GM19193 (cell line): ENCODE measurements around the gene MRPS27.
A peak's percentile ranks its signal among the peaks of the same experiment; 100 is the strongest.

Experiments
- POLR2A ChIP-seq: IDR thresholded peaks from 4 replicates; pipeline ENCODE4 v1.6.1; 2011; ENCODE audit not compliant: insufficient read depth, insufficient read length; ENCODE audit errors: extremely low read depth

The MRPS27 gene

DNA sequence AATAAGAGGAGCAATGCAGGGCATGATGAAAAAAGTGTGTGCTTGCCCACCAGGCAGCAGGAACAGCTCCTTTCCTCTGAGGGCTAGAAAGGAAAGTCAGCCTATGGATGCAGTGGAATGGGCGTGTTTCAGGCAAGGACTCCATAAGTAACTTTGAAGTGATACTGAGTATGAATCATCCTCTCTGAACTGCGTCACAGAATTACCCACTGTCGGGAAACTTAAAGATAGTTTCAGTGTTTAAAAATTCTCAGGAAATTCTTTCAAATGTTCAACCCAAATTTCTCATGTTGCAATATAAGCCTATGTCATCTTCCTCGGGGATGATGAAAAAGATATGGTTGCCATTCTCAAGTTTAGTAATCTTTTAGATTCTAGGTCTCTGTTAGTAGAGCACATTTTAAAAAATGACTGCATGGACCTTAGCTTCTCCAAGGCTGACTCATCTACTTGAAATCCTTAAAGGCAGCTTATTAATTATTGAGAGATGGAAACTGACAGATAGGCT is 27.8 kb upstream of the MRPS27 start:
- no peak for TF ChIP-seq POLR2A

DNA sequence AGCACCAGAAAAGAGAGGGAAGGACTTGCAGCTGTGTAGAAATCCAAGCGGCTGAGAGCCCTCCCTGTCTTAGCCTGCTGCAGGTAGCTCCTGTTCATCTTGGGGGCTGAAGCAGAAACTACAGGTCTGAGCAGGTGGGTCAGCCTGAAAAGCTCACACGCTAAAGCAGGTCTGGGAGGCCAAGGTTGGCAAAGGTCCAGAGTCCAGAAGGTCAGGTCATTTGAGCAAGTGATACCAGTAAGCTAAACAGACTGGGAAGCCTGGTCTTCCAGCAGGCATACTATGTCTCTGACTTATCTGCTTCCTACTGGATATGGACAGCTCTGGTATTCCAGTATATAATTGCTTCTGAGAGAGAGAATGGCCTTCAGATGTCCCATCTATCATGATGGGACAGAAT is 26.4 kb upstream of the MRPS27 start:
- TF ChIP-seq POLR2A: no peak

DNA sequence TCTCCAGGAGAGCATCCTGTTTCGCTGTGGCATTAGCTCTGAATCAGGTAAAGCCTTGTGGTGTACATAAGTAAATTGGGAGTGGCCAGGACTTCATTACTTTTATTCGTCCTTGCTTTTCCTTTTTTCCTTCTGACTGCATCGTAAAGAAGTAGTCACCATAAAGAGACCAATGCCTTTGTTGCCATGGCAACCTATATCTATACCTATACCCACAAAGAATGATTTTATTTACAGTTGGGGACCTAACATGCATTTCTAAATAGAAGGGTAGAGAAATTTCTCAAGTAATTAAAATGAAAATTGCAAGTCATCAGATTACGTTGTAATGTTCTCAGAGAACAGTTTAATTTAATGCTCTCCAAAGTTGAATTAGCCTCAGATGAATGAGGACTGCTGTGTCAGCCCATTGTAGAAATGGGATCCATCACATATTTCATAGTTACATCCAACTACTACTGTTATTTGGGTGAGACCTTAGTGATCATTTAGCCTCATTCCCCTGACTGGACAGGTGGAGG is 18.7 kb upstream of the MRPS27 start:
- no peak for TF ChIP-seq POLR2A

DNA sequence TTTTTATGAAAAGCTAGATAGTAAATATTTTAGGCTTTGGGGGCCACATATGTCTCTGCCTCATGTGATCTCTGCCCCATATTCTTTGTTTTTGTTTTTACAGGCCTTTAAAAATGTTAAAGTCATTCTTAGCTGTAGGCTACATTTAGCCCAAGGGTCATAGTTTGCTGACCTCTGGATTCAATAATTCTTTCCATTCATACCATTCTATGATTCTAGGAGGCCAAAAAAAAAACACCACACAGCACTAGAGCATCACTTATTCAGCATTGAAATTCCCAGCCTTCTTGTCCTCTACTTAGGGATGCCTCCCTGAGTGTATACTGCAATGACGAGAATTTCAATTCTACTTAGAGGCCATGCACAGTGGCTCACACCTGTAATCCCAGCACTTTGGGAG is 17.1 kb upstream of the MRPS27 start:
- no peak for TF ChIP-seq POLR2A

DNA sequence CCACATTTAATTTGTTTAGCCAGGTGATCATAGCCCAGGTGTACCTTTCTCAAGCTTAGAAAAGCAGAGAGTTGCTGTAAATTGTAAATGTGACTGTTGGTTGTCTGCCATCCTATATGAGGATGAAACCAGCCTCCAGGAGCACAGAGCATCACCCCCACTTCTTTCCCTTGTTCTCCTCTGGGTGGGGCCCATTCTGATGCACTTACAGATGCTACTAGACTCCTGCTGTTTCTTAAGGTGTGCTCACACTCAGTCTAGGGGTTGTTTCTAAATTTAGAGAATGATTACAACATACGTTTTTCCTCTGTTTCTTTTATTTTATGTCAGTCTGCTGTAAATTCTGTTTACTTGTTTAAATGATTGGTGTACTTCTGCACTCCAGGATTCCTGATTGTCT is 10.7 kb upstream of the MRPS27 start:
- no peak for TF ChIP-seq POLR2A

DNA sequence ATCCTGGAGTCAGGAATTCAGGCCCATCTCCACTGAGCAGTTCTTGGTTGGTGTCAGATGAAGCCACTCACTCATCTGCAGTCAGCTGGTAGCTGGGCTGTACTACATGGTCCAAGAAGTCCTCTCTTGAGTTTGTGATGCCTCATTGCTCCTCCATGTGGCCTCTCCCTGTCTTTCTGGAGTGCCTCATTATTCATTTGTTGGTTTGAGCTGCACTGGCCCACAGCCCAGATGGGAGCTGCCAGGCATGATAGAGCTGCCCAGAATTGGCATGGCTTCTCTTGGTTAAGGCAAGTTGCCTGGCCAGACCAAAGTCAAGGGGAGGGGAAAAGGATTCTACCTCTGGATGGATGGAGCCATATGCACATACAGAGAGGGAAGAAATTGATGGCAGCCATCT is 8.1 kb upstream of the MRPS27 start:
- TF ChIP-seq POLR2A: no peak

DNA sequence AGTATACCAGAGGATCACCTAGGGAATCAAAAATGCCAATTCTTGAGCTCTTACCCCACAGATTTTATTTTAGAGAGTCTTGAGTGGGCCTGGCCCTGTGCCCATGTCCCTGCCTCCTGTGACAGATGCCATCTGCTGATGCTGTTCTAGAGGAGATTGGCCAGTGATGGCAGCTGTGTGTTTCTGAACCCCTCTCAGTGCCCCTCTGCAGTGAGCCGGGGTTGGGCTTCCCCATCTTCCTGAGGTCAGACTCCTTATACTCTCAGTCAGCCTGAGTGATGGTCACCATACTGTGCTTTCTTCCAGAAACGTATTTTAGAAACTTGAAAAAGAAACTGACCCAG is 6.2 kb upstream of the MRPS27 start:
- no peak for TF ChIP-seq POLR2A

DNA sequence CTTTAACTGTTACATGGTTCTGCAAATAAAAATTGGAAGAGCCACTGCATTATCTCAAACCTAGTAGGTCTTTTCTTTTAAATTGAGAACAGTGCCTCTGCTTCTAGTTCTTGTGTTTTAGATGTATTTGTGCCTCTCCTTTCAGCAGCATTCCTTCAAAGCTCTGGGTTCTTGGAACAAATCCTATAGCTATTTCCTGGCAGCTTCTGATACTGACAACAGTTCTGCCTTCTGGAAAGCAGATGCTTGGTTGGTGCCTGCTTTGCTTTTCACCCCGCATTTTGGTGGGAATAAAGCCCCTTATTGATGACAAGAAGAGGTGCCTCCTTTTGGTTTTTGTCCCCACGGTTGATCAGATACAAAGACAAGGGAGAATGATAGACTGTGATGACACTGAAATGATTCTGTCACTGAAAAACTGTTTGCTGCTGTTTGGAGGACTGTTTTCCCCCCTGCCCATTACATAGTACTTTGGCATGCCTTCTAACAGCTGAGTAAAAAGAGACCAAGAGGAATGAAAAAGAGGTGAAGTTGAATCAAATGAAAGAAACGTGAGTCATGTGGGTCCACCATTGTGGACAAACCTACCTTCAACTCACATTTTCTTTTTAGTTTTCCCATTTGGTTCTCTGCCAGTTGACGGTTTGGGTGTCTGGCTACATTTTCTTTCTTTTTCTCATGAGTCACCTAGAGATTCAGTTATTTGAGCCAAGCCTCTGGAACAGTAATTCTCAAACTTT is 5.7 kb upstream of the MRPS27 start:
- TF ChIP-seq POLR2A: no peak

DNA sequence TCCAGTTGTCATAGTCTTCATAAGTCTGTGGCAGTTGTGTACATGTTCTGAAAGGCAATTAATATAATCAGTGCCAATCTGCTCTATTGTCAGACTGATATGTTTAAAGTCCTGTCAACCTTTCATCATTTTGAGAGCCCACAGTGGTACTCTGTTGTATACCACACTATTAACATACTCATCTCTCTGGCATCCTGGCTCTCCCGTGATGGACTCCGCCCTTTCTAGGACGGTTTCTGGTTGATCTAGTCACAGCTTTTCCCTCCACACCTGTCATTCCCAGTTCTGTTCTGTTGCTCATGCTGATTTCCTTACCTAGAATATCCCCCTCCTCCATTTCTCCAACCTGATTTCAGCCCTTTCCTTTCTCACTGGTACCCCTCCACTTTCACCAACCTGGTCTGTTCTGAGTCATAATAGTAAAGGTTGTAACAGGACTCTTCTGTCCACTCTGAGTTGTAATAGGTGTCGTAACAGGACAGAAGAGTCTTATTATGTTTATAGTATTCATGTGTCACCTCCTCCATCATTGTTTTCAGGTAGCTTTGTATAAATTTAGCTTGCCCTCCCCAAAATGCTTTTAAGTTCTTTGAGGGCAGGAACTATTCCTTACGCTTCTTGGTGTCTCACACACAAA is 4.3 kb upstream of the MRPS27 start:
- no peak for TF ChIP-seq POLR2A

DNA sequence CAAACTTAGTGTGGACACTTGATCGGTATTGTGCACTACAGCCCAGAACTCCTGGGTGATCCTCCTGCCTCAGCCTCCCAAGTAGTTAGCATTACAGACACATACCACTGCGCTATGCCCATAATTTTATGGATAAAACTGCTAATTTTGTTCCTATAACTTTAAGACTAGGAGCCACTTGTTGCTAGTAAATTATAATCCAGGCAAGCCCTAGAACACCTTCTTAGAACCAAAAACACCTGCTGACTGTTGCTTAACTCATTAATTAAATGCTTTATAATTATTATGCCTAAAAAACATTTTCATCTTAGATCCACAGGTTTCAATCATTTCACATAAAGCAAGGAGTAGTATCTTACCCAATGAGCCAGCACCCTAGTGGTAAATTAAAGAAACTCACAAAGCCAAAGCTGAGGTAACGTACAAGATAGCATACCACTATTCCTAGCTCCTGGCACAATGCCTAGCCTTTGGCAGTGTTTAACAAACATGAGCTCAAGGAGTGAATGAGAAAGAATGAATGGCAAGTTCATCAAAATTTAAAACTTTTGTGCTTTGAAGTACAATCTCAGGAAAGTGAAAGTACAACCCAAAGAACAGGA is 5.4 kb downstream of the MRPS27 start:
- no peak for TF ChIP-seq POLR2A

DNA sequence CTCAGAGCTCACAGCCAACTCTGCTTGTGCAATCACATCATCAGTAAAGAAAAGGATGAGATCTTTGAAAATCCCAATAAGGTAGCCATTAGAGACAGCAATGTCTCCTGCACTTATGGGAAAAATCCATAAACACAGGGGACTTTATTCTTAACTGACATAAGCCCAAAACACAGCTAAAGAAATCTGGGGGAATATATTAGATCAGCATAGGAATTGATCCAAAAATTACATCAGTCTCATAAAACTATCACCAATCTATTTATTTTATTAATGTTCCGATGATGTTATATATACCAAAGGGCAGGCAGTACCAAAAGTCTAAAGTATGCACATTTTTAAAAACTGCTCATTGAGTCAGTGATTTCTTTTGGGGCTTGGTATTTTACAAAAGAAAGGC is 6.9 kb downstream of the MRPS27 start:
- no peak for TF ChIP-seq POLR2A

DNA sequence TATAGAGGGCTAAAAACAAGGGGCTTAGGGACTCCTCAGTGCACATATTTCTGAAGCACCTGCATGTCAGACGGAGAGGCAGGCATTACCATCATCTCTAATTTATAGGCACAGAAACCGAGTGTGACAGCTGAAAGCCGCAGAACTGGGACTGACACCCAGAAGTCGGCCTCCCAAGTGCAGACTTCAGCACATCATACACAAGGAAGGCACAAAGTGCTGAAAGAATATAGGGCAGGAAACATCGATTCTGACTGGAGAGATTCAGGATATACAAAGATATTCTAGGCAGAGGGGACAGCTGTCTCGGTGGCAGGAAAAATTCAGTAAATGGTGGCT is 11.2 kb downstream of the MRPS27 start:
- TF ChIP-seq POLR2A: no peak

DNA sequence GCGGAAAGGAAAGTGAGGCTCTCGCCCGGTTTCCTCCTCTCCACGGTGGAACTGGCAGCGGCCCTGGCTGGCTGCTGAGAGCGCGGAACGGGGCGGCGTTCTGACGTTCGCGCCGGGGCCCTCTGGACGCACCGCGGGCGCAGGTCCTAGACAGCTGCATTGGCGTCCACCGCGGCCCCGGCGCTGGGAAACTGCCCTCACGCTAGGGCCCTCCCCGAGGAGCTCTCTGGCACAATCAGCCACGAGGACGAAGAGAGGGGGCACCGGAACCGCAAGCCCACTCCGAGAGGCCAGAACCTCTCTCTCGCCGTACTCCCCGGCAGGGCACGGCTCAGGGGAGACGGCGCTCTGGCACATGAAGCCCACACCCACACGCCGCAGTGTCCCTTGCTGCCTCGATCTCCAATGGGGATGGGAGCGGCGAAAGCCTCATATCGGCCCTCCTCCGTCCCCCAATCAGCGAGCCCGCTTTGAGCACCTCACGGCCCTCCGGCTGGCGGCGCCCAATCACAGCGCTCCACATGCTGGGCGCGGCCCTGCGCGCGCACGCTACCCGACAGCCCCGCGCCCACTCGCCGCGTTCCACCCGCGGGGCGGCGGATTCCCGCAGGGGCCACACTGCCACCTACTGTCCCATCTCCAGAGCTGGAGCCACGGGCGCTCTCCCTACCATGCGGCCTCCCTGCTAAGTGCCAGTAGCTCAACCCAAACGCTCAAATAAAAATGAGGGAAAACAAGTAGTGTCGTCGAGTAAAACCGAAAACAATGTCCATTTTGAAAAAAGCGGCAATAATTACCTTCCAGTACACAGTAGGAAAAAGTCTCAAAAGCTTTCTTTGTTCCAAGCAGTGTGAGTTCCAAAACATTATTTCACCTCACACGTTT is 11.8 kb downstream of the MRPS27 start:
- TF ChIP-seq POLR2A: peak; percentile 99

DNA sequence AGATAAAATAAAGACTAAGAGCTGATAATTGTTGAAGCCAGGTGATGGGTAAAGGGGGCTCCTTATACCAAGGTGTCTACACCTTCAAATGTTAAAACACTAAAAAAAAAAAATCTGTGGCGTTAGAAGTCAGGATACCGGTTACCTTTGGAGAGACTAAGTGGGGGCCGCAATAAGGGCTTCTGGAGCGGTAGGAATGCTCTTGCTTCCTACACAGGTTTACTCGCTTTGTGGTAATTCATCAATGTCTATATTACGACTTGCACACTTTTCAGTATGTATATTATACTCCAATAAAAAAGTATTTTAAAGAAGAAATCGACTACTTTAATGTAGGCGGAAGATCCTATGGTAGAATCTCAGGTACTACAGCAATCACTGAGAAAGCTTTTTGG is 12.5 kb downstream of the MRPS27 start:
- TF ChIP-seq POLR2A: no peak
